ENCODE results near the gene CTNND2.

The CTNND2 gene

GRCh38 chr5:11064763-11065450 is 839.3 kb downstream of the CTNND2 start:
- no peak for TF ChIP-seq CTCF (IDR thresholded peaks at IDR 0.05; ENCODE audit: insufficient read depth, missing control alignments)
- DNase-seq (ENCODE audit: insufficient read length, low spot score) (no peak), FAIRE-seq (no peak)

GRCh38 chr5:11062397-11062796 is 841.8 kb downstream of the CTNND2 start:
- DNase-seq (ENCODE audit: insufficient read length, low spot score) = no peak
- TF ChIP-seq CTCF (IDR thresholded peaks at IDR 0.05; ENCODE audit: insufficient read depth, missing control alignments) = no peak
- no peak for FAIRE-seq

GRCh38 chr5:11056560-11056959 is 847.7 kb downstream of the CTNND2 start:
- no peak for DNase-seq (ENCODE audit: insufficient read length, low spot score)
- no peak for TF ChIP-seq CTCF (IDR thresholded peaks at IDR 0.05; ENCODE audit: insufficient read depth, missing control alignments)
- no peak for FAIRE-seq

GRCh38 chr5:11054014-11054413 is 850.2 kb downstream of the CTNND2 start:
- TF ChIP-seq CTCF (IDR thresholded peaks at IDR 0.05; ENCODE audit: insufficient read depth, missing control alignments) = no peak
- FAIRE-seq = no peak
- no peak for DNase-seq (ENCODE audit: insufficient read length, low spot score)

GRCh38 chr5:11052871-11053270 is 851.4 kb downstream of the CTNND2 start:
- peak; percentile 75 for FAIRE-seq
- TF ChIP-seq CTCF (IDR thresholded peaks at IDR 0.05; ENCODE audit: insufficient read depth, missing control alignments) = no peak
- DNase-seq (ENCODE audit: insufficient read length, low spot score) = no peak

DNA sequence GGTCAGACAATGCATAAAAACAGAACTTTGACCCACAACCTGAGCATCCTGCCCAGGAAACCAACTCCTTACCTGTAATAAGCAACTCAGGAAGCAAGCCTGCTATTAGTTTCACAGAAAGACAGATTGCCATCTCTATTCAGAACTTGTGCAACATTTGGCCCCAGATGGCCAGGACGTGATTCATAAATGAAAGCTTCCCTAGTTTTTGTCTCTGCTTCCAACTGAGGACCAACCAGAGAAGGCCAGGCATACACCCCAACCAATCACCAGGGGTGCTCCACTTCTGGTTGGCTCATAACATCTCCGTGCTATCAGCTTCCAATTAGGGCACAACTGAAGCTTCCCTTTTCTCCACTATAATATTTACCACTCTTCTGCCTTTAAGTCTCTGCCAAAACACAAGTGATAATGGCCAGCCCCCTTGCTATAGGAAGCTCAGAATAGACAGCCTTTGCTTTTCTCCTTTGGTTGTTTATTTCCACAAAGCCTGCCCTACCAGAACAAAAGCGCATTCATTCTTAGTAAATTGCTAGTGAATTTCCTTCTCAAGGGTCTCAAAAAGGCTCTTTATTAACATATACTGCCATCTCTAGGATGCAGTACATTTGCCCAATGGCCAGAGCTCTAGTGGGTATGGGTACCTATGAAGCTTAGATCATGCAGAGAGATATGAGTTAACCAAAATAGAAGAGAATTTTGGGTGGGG is 853.5 kb downstream of the CTNND2 start:
- no peak for TF ChIP-seq CTCF (IDR thresholded peaks at IDR 0.05; ENCODE audit: insufficient read depth, missing control alignments)
- DNase-seq (ENCODE audit: insufficient read length, low spot score) (no peak), FAIRE-seq (no peak)

- FAIRE-seq (no peak), DNase-seq (ENCODE audit: insufficient read length, low spot score) (no peak)
- no peak for TF ChIP-seq CTCF (IDR thresholded peaks at IDR 0.05; ENCODE audit: insufficient read depth, missing control alignments)
These were observed 855.5 kb downstream of the CTNND2 start for GRCh38 chr5:11048760-11049159.

All from D721Med (cell line).